ENCODE data around the gene EYS. TPM values are rescaled to one million over a fixed set of nuclear protein-coding genes. Genes with fewer than 3 reads are reported as not detected.

Gene EYS
- polyA plus RNA-seq, 1 of the 3 experiments (the other 2 are of a cell fraction): 0.05 TPM

DNA sequence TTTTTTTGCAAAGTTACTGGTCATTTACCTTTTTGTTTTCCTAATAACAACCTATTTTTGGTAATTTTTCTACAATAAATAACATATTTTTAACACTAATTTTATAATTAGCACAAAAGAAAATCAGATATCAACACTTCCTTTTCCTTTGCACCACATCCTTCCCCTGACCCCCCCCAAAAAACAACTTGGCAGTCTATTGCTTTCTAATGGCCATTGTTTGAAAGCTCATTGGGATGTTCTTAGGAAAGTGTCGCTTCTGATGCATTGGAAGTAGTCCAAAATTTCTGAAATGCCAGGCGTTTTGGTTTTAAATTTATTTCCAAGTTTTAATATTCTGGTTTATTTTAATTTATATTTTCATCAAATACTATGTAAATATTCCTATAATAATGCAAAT, 407.8 kb downstream of the EYS start:
- H3F3A ChIP-seq (replicated peaks; ENCODE audit: insufficient read depth): no peaks in the 10 kb centered on the region
- H3K27ac ChIP-seq (ENCODE audit: low read depth in 2 of 2, low read length in 1 of 2): no peak overlapping the region
- H3K27me3 ChIP-seq (ENCODE audit: insufficient read depth): no peaks in the 10 kb centered on the region
- no peak overlapping the region for H3K4me2 ChIP-seq
- CTCF ChIA-PET: no interaction called here
- no peak for DNase-seq
- H3K79me2 ChIP-seq (ENCODE audit: insufficient read depth): no peaks in the 10 kb centered on the region
- H3K4me3 ChIP-seq (ENCODE audit: low read depth in 2 of 2, low read length in 1 of 2): no peak overlapping the region
- TF ChIP-seq YY1 (IDR thresholded peaks at IDR 0.05; ENCODE audit: low read depth) (no peak), MXI1 (IDR thresholded peaks at IDR 0.05; ENCODE audit: low read depth, low read length) (no peak), NFIC (IDR thresholded peaks at IDR 0.05; ENCODE audit: borderline replicate concordance) (no peak), JUND (IDR thresholded peaks at IDR 0.05) (no peak), MEF2A (IDR thresholded peaks at IDR 0.05; ENCODE audit: borderline replicate concordance, low read depth) (no peak), RCOR1 (IDR thresholded peaks at IDR 0.05; ENCODE audit: low read length) (no peak), GABPA (IDR thresholded peaks at IDR 0.05; ENCODE audit: low read depth) (no peak), SIN3A (IDR thresholded peaks at IDR 0.05; ENCODE audit: borderline replicate concordance, low read depth, low read length) (no peak)
- TF ChIP-seq, protein P1, sequence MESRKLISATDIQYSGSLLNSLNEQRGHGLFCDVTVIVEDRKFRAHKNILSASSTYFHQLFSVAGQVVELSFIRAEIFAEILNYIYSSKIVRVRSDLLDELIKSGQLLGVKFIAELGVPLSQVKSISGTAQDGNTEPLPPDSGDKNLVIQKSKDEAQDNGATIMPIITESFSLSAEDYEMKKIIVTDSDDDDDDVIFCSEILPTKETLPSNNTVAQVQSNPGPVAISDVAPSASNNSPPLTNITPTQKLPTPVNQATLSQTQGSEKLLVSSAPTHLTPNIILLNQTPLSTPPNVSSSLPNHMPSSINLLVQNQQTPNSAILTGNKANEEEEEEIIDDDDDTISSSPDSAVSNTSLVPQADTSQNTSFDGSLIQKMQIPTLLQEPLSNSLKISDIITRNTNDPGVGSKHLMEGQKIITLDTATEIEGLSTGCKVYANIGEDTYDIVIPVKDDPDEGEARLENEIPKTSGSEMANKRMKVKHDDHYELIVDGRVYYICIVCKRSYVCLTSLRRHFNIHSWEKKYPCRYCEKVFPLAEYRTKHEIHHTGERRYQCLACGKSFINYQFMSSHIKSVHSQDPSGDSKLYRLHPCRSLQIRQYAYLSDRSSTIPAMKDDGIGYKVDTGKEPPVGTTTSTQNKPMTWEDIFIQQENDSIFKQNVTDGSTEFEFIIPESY (IDR thresholded peaks at IDR 0.05; ENCODE audit: borderline replicate concordance, low read depth): no peak
- H3K9ac ChIP-seq: no peak overlapping the region
- no peaks in the 10 kb centered on the region for H3K9me3 ChIP-seq
- no peaks in the 10 kb centered on the region for H3K9me2 ChIP-seq
- no peak overlapping the region for H2AFZ ChIP-seq (ENCODE audit: low read depth)
- no peaks in the 10 kb centered on the region for H3K36me3 ChIP-seq (replicated peaks in 1 of 2; ENCODE audit: control insufficient read depth in 1 of 2, insufficient read depth in 2 of 2, low read length in 1 of 2)
- no peaks in the 10 kb centered on the region for H3K4me1 ChIP-seq (ENCODE audit: control insufficient read depth in 1 of 2, insufficient read depth in 2 of 2, low read depth in 1 of 2, low read length in 1 of 2)
- no peaks in the 10 kb centered on the region for H4K20me1 ChIP-seq (ENCODE audit: insufficient read depth)
- 47% methylated on average over 2 of the region's 2 CpGs for WGBS (ENCODE audit: low lambda C conversion rate)
- POLR2A ChIA-PET: no interaction called here

DNA sequence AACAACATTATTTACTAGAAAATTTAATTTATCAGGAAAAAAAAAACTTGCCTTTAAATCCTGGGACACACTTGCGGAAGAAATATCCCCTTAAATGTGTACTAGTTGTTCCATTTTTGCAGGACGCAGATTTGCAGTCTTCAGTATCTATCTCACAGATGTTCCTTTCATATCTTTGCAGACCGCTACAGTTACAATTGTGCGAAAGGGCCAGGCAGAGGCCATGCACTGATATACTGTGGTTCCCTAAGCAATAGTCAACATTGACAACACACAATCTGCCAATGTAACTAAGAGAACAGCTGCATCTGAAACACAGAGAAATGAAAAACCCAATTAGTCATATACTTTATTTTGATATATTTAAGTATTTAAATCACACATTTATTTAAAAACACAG, 411.2 kb downstream of the EYS start:
- H3K4me2 ChIP-seq: no peak overlapping the region
- POLR2A ChIA-PET: no interaction called here
- no peaks in the 10 kb centered on the region for H4K20me1 ChIP-seq (ENCODE audit: insufficient read depth)
- H3K4me1 ChIP-seq (ENCODE audit: control insufficient read depth in 1 of 2, insufficient read depth in 2 of 2, low read depth in 1 of 2, low read length in 1 of 2): no peaks in the 10 kb centered on the region
- H3K9me2 ChIP-seq: no peaks in the 10 kb centered on the region
- no peak overlapping the region for H3K4me3 ChIP-seq (ENCODE audit: low read depth in 2 of 2, low read length in 1 of 2)
- no peaks in the 10 kb centered on the region for H3K79me2 ChIP-seq (ENCODE audit: insufficient read depth)
- no peaks in the 10 kb centered on the region for H3K36me3 ChIP-seq (replicated peaks in 1 of 2; ENCODE audit: control insufficient read depth in 1 of 2, insufficient read depth in 2 of 2, low read length in 1 of 2)
- H3K9ac ChIP-seq: no peak overlapping the region
- no peak overlapping the region for H3K27ac ChIP-seq (ENCODE audit: low read depth in 2 of 2, low read length in 1 of 2)
- H2AFZ ChIP-seq (ENCODE audit: low read depth): no peak overlapping the region
- DNase-seq: no peak
- CTCF ChIA-PET: no interaction called here
- no peaks in the 10 kb centered on the region for H3F3A ChIP-seq (replicated peaks; ENCODE audit: insufficient read depth)
- no peaks in the 10 kb centered on the region for H3K27me3 ChIP-seq (ENCODE audit: insufficient read depth)
- no peaks in the 10 kb centered on the region for H3K9me3 ChIP-seq
- WGBS (ENCODE audit: low lambda C conversion rate): 85% methylated on average over 4 of the region's 4 CpGs
- TF ChIP-seq, protein P1 (IDR thresholded peaks at IDR 0.05; ENCODE audit: borderline replicate concordance, low read depth): no peak
- no peak for TF ChIP-seq FOSL2 (IDR thresholded peaks at IDR 0.05; ENCODE audit: borderline replicate concordance, low read depth)

Measured in SK-N-SH (cell line).